Measurements from ENCODE around the gene NDST4.
A peak's percentile ranks its signal among the peaks of the same experiment; 100 is the strongest.

The NDST4 gene

GRCh38 chr4:115113506-115114106 lies at the start of gene NDST4:
Gene NDST4, minus strand, starts transcription at chr4:115113620. Its CDS starts 36,584 bp downstream, at chr4:115077036.
- FAIRE-seq, result no peak

GRCh38 chr4:115159141-115159540 lies 45.7 kb upstream of the NDST4 start:
- no peak for FAIRE-seq

GRCh38 chr4:115158296-115158695 lies 44.9 kb upstream of the NDST4 start:
- FAIRE-seq, result no peak

- FAIRE-seq, result no peak
Measured at GRCh38 chr4:115154826-115155225, 41.4 kb upstream of the NDST4 start.

- FAIRE-seq, result no peak
Measured at GRCh38 chr4:115152965-115153364, 39.5 kb upstream of the NDST4 start.

GRCh38 chr4:115152081-115152480 lies 38.7 kb upstream of the NDST4 start:
- FAIRE-seq, result no peak

GRCh38 chr4:115149106-115149505 lies 35.7 kb upstream of the NDST4 start:
- no peak for FAIRE-seq

- FAIRE-seq, result no peak
Measured at GRCh38 chr4:115145393-115146160, 32.2 kb upstream of the NDST4 start.

- FAIRE-seq, result no peak
Measured at GRCh38 chr4:115128037-115128436, 14.6 kb upstream of the NDST4 start.

GRCh38 chr4:115126491-115126890 lies 13.1 kb upstream of the NDST4 start:
- no peak for FAIRE-seq

- no peak for FAIRE-seq
Measured at GRCh38 chr4:115121351-115122043, 8.1 kb upstream of the NDST4 start.

GRCh38 chr4:115119804-115120352 lies 6.5 kb upstream of the NDST4 start:
- FAIRE-seq, result no peak

GRCh38 chr4:115117651-115118050 lies 4.2 kb upstream of the NDST4 start:
- FAIRE-seq, result no peak

- no peak for FAIRE-seq
Measured at GRCh38 chr4:115110191-115111181, 2.9 kb downstream of the NDST4 start.

- no peak for FAIRE-seq
Measured at GRCh38 chr4:115108850-115109249, 4.6 kb downstream of the NDST4 start.

- no peak for FAIRE-seq
Measured at GRCh38 chr4:115107411-115107810, 6.0 kb downstream of the NDST4 start.

- FAIRE-seq, result no peak
Measured at GRCh38 chr4:115101675-115102074, 11.7 kb downstream of the NDST4 start.

GRCh38 chr4:115090483-115091075 lies 22.8 kb downstream of the NDST4 start:
- peak; percentile 69 for FAIRE-seq

- no peak for FAIRE-seq
Measured at GRCh38 chr4:115082633-115083032, 30.8 kb downstream of the NDST4 start.

GRCh38 chr4:115076691-115077090 lies 36.7 kb downstream of the NDST4 start:
- no peak for FAIRE-seq

- FAIRE-seq, result no peak
Measured at GRCh38 chr4:115058533-115058932, 54.9 kb downstream of the NDST4 start.

GRCh38 chr4:115054836-115055235 lies 58.6 kb downstream of the NDST4 start:
- no peak for FAIRE-seq

Measured in TTC549 (cell line).